H9 (cell line): ENCODE data around the gene SULT2A1. TPM values are rescaled to one million over a fixed set of nuclear protein-coding genes. Genes with fewer than 3 reads are reported as not detected.

Experiments
- DNase-seq: peaks from one replicate; pipeline ENCODE4 v3.0.0-alpha.2; 2017
- H2AFZ ChIP-seq: one replicate; pipeline ENCODE4 v1.6.1; 2013; ENCODE audit warnings: mild to moderate bottlenecking, low read length, control low read depth, moderate library complexity
- H2AK5ac ChIP-seq: 2 replicates; pipeline ENCODE4 v1.6.1; 2013; ENCODE audit warnings: low read length, control low read depth, mixed read lengths; ENCODE audit not compliant: insufficient read length
- H2BK120ac ChIP-seq: one replicate; pipeline ENCODE4 v1.6.1; 2013; ENCODE audit warnings: low read depth, mild to moderate bottlenecking, low read length, control low read depth, inconsistent platforms; ENCODE audit not compliant: poor library complexity, severe bottlenecking
- H2BK12ac ChIP-seq: 2 replicates; pipeline ENCODE4 v1.6.1; 2013; ENCODE audit warnings: low read length, control low read depth, mixed read lengths, low read depth; ENCODE audit not compliant: insufficient read length
- H2BK15ac ChIP-seq: 2 replicates; pipeline ENCODE4 v1.6.1; 2013; ENCODE audit warnings: low read depth, low read length, control low read depth
- H2BK20ac ChIP-seq: one replicate; pipeline ENCODE4 v1.6.1; 2013; ENCODE audit warnings: low read depth, mild to moderate bottlenecking, low read length, control low read depth, inconsistent platforms; ENCODE audit not compliant: poor library complexity, severe bottlenecking
- H2BK5ac ChIP-seq: 2 replicates; pipeline ENCODE4 v1.6.1; 2013; ENCODE audit warnings: low read length, control low read depth, mixed read lengths; ENCODE audit not compliant: insufficient read length
- H3K14ac ChIP-seq: 2 replicates; pipeline ENCODE4 v1.6.1; 2013; ENCODE audit warnings: low read length, control low read depth; ENCODE audit not compliant: insufficient read depth
- H3K18ac ChIP-seq: 2 replicates; pipeline ENCODE4 v1.6.1; 2013; ENCODE audit warnings: low read depth, mild to moderate bottlenecking, mixed read lengths, low read length, control low read depth; ENCODE audit not compliant: insufficient read length
- H3K23ac ChIP-seq: 2 replicates; pipeline ENCODE4 v1.6.1; 2013; ENCODE audit warnings: low read length, control low read depth, mixed read lengths, low read depth; ENCODE audit not compliant: insufficient read length
- H3K23me2 ChIP-seq: 2 replicates; pipeline ENCODE4 v1.6.1; 2013; ENCODE audit warnings: low read depth, mild to moderate bottlenecking, mixed read lengths, low read length, control low read depth; ENCODE audit not compliant: insufficient read length, poor library complexity, severe bottlenecking
- H3K27ac ChIP-seq: 2 replicates; pipeline ENCODE4 v1.5.1; 2013; ENCODE audit warnings: low read length, control low read depth, mixed read lengths, low read depth; ENCODE audit not compliant: insufficient read length
- H3K27me3 ChIP-seq: 2 replicates; pipeline ENCODE4 v1.6.1; 2013; ENCODE audit warnings: low read length, control low read depth, inconsistent platforms; ENCODE audit not compliant: insufficient read depth
- H3K4ac ChIP-seq: 2 replicates; pipeline ENCODE4 v1.6.1; 2013; ENCODE audit warnings: low read depth, mild to moderate bottlenecking, control low read depth, inconsistent platforms, low read length, moderate library complexity
- H3K4me1 ChIP-seq: 2 replicates; pipeline ENCODE4 v1.6.1; 2013; ENCODE audit warnings: low read length, control low read depth, inconsistent platforms; ENCODE audit not compliant: insufficient read depth
- H3K4me2 ChIP-seq: 2 replicates; pipeline ENCODE4 v1.6.1; 2013; ENCODE audit warnings: low read length, control low read depth, mixed read lengths; ENCODE audit not compliant: insufficient read length, insufficient read depth
- H3K56ac ChIP-seq: 2 replicates; pipeline ENCODE4 v1.6.1; 2013; ENCODE audit warnings: low read depth, mild to moderate bottlenecking, mixed read lengths, low read length, control low read depth; ENCODE audit not compliant: insufficient read length
- H3K79me1 ChIP-seq: 2 replicates; pipeline ENCODE4 v1.6.1; 2013; ENCODE audit warnings: low read depth, mild to moderate bottlenecking, moderate library complexity, low read length, control low read depth, inconsistent platforms; ENCODE audit not compliant: insufficient read depth, poor library complexity, severe bottlenecking
- H3K79me2 ChIP-seq: 2 replicates; pipeline ENCODE4 v1.6.1; 2013; ENCODE audit warnings: low read length, control low read depth, inconsistent platforms; ENCODE audit not compliant: insufficient read depth
- H3K9ac ChIP-seq: 2 replicates; pipeline ENCODE4 v1.6.1; 2013; ENCODE audit warnings: low read length, control low read depth, mixed read lengths; ENCODE audit not compliant: insufficient read length; ENCODE audit errors: extremely low read depth
- H3K9me3 ChIP-seq: one replicate; pipeline ENCODE4 v1.6.1; 2013; ENCODE audit warnings: low read depth, low read length, inconsistent platforms; ENCODE audit not compliant: control insufficient read depth
- H3T11ph ChIP-seq: one replicate; pipeline ENCODE4 v1.6.1; 2013; ENCODE audit warnings: mild to moderate bottlenecking, low read length, control low read depth, inconsistent platforms
- H4K20me1 ChIP-seq: one replicate; pipeline ENCODE4 v1.6.1; 2013; ENCODE audit not compliant: control insufficient read depth, insufficient read length, insufficient read depth
- H4K5ac ChIP-seq: 2 replicates; pipeline ENCODE4 v1.6.1; 2013; ENCODE audit warnings: low read depth, mild to moderate bottlenecking, mixed read lengths, low read length, control low read depth; ENCODE audit not compliant: insufficient read length
- H4K8ac ChIP-seq: replicated peaks from 2 replicates; pipeline ENCODE4 v1.6.1; 2013; ENCODE audit warnings: low read length, control low read depth, mixed read lengths, low read depth; ENCODE audit not compliant: insufficient read length
- H4K91ac ChIP-seq: 2 replicates; pipeline ENCODE4 v1.6.1; 2013; ENCODE audit warnings: low read depth, mild to moderate bottlenecking, moderate library complexity, mixed read lengths, low read length, control low read depth; ENCODE audit not compliant: insufficient read length
- H3K27ac Mint-ChIP-seq, 3 experiments: 2 replicates in 2 of 3; 3 replicates in 1 of 3; pipeline ENCODE4 v1.8.0; 2020 to 2021; ENCODE audit warnings: mixed read lengths in 3 of 3, mild to moderate bottlenecking in 1 of 3, moderate library complexity in 1 of 3
- H3K27me3 Mint-ChIP-seq: 2 replicates; pipeline ENCODE4 v1.8.0; 2021; ENCODE audit warnings: low read depth, mild to moderate bottlenecking, moderate library complexity, mixed read lengths
- H3K36me3 Mint-ChIP-seq, 3 experiments: 2 replicates in 2 of 3; 3 replicates in 1 of 3; pipeline ENCODE4 v1.8.0; 2020 to 2021; ENCODE audit warnings: low read depth in 3 of 3, mixed read lengths in 3 of 3; ENCODE audit not compliant: insufficient read depth in 1 of 3
- H3K4me1 Mint-ChIP-seq, 2 experiments: 2 replicates each; pipeline ENCODE4 v1.8.0; 2020; ENCODE audit warnings: mixed read lengths in 2 of 2
- H3K4me3 Mint-ChIP-seq, 2 experiments: 2 replicates in 1 of 2; 3 replicates in 1 of 2; pipeline ENCODE4 v1.8.0; 2020 to 2021; ENCODE audit warnings: mild to moderate bottlenecking in 2 of 2, mixed read lengths in 2 of 2, moderate library complexity in 1 of 2
- H3K9me3 Mint-ChIP-seq, 2 experiments: 2 replicates in 1 of 2; 3 replicates in 1 of 2; pipeline ENCODE4 v1.8.0; 2020; ENCODE audit warnings: mild to moderate bottlenecking in 2 of 2, mixed read lengths in 2 of 2, moderate library complexity in 1 of 2
- WGBS: extraction: QIAGEN DNeasy Blood & Tissue Kit; methylation state at CpG from one replicate; pipeline ENCODE4 v1.1.7; 2013; ENCODE audit warnings: missing lambda C conversion rate, low lambda C conversion rate, mixed read lengths; ENCODE audit not compliant: insufficient read length; ENCODE audit errors: extremely low coverage; 5-methylcytosine and 5-hydroxymethylcytosine counted together
- total RNA-seq: library from RNA; stranded (reverse); gene quantifications from 2 replicates; pipeline ENCODE4 v1.2.1, GENCODE V29; 2021
- TF ChIP-seq, protein P1 (sequence below): fragments of 200-600 bp; sonication (generic); conservative IDR thresholded peaks from 3 replicates; pipeline ENCODE4 v1.8.0; 2021; ENCODE audit warnings: antibody characterized with exemption, mild to moderate bottlenecking

Gene SULT2A1
- total RNA-seq, 1 experiment from 2014 or later: not detected

GRCh38 chr19:47824396-47824795 lies 61.7 kb downstream of the SULT2A1 start:
- peaks cover 0 to 2% (median 0%) of the 10 kb centered on the region in 3 experiments; a peak in 1 of 7 replicates for H3K36me3 Mint-ChIP-seq
- no peak overlapping the region for H3K56ac ChIP-seq
- H3K4ac ChIP-seq: no peak overlapping the region
- H4K8ac ChIP-seq: no peak overlapping the region
- DNase-seq: peak; percentile 60
- H4K91ac ChIP-seq: no peak overlapping the region
- no peak overlapping the region for H2BK12ac ChIP-seq
- no peaks in the 10 kb centered on the region for H3K79me1 ChIP-seq
- no peaks in the 10 kb centered on the region for H3K4me1 ChIP-seq
- no peak overlapping the region for H3K14ac ChIP-seq
- H3K4me3 Mint-ChIP-seq: no peak overlapping the region
- no peaks in the 10 kb centered on the region for H3K27me3 ChIP-seq
- no peak overlapping the region for H2BK20ac ChIP-seq
- H3K27ac Mint-ChIP-seq: no peak overlapping the region; a peak in 1 of 7 replicates
- no peak overlapping the region for H2BK5ac ChIP-seq
- H3K23ac ChIP-seq: no peak overlapping the region
- no peaks in the 10 kb centered on the region for H3K79me2 ChIP-seq
- WGBS: no CpG with 5 or more reads among the region's 6 CpGs
- no peak overlapping the region for H4K5ac ChIP-seq
- no peak overlapping the region for H3K18ac ChIP-seq
- TF ChIP-seq, protein P1, sequence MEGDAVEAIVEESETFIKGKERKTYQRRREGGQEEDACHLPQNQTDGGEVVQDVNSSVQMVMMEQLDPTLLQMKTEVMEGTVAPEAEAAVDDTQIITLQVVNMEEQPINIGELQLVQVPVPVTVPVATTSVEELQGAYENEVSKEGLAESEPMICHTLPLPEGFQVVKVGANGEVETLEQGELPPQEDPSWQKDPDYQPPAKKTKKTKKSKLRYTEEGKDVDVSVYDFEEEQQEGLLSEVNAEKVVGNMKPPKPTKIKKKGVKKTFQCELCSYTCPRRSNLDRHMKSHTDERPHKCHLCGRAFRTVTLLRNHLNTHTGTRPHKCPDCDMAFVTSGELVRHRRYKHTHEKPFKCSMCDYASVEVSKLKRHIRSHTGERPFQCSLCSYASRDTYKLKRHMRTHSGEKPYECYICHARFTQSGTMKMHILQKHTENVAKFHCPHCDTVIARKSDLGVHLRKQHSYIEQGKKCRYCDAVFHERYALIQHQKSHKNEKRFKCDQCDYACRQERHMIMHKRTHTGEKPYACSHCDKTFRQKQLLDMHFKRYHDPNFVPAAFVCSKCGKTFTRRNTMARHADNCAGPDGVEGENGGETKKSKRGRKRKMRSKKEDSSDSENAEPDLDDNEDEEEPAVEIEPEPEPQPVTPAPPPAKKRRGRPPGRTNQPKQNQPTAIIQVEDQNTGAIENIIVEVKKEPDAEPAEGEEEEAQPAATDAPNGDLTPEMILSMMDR: peak; percentile 47; the same call in 2 of the 3 replicates
- H3T11ph ChIP-seq: no peak overlapping the region
- no peak overlapping the region for H2BK15ac ChIP-seq
- no peak overlapping the region for H2AK5ac ChIP-seq
- no peak overlapping the region for H3K9ac ChIP-seq
- peaks cover 5% of the 10 kb centered on the region for H3K27me3 Mint-ChIP-seq
- no peak overlapping the region for H3K4me2 ChIP-seq
- peaks cover 41 to 50% of the 10 kb centered on the region in 2 experiments for H3K4me1 Mint-ChIP-seq
- H3K23me2 ChIP-seq: no peaks in the 10 kb centered on the region
- no peak overlapping the region for H2BK120ac ChIP-seq
- H3K27ac ChIP-seq: no peak overlapping the region
- H3K9me3 ChIP-seq: no peaks in the 10 kb centered on the region
- peaks cover 0 to 7% of the 10 kb centered on the region in 2 experiments; a peak in 3 of 5 replicates for H3K9me3 Mint-ChIP-seq
- no peaks in the 10 kb centered on the region for H4K20me1 ChIP-seq
- H2AFZ ChIP-seq: no peak overlapping the region
